Mesendoderm (in vitro differentiated cells): ENCODE measurements around the gene ZNF304.

Experiments
- DNase-seq: peaks from one replicate; pipeline ENCODE4 v3.0.0; 2013
- H2AK5ac ChIP-seq: 2 replicates; pipeline ENCODE4 v1.6.1; 2013; ENCODE audit warnings: low read length, inconsistent platforms
- H2BK120ac ChIP-seq: 2 replicates; pipeline ENCODE4 v1.6.1; 2013; ENCODE audit warnings: low read depth, mild to moderate bottlenecking, low read length, moderate library complexity, mixed read lengths
- H2BK15ac ChIP-seq: replicated peaks from 2 replicates; pipeline ENCODE4 v1.6.1; 2013; ENCODE audit warnings: low read depth, mild to moderate bottlenecking, moderate library complexity
- H2BK5ac ChIP-seq: 2 replicates; pipeline ENCODE4 v1.6.1; 2013; ENCODE audit warnings: low read length, inconsistent platforms
- H3K18ac ChIP-seq: 2 replicates; pipeline ENCODE4 v1.6.1; 2013; ENCODE audit warnings: mild to moderate bottlenecking, low read length, mixed read lengths
- H3K23ac ChIP-seq: one replicate; pipeline ENCODE4 v1.6.1; 2013; ENCODE audit warnings: low read length
- H3K27ac ChIP-seq: 2 replicates; pipeline ENCODE4 v1.5.1; 2013; ENCODE audit warnings: low read depth, mild to moderate bottlenecking, inconsistent platforms, low read length, moderate library complexity
- H3K27me3 ChIP-seq: 2 replicates; pipeline ENCODE4 v1.6.1; 2013; ENCODE audit warnings: low read length, control low read depth, mild to moderate bottlenecking, inconsistent platforms; ENCODE audit not compliant: insufficient read depth, poor library complexity
- H3K36me3 ChIP-seq: 2 replicates; pipeline ENCODE4 v1.6.1; 2013; ENCODE audit warnings: low read length, inconsistent platforms; ENCODE audit not compliant: control insufficient read depth, insufficient read depth
- H3K4ac ChIP-seq: one replicate; pipeline ENCODE4 v1.6.1; 2013; ENCODE audit warnings: low read depth, mild to moderate bottlenecking, low read length, moderate library complexity
- H3K4me1 ChIP-seq: 2 replicates; pipeline ENCODE4 v1.6.1; 2013; ENCODE audit warnings: low read depth, low read length, inconsistent platforms; ENCODE audit not compliant: control insufficient read depth
- H3K4me2 ChIP-seq: 2 replicates; pipeline ENCODE4 v1.6.1; 2013; ENCODE audit warnings: low read length
- H3K4me3 ChIP-seq: 2 replicates; pipeline ENCODE4 v1.5.1; 2013; ENCODE audit warnings: mild to moderate bottlenecking, low read length
- H3K56ac ChIP-seq: one replicate; pipeline ENCODE4 v1.6.1; 2013; ENCODE audit warnings: low read length
- H3K79me1 ChIP-seq: 2 replicates; pipeline ENCODE4 v1.6.1; 2013; ENCODE audit warnings: low read length, inconsistent platforms
- H3K79me2 ChIP-seq: 2 replicates; pipeline ENCODE4 v1.6.1; 2013; ENCODE audit warnings: mild to moderate bottlenecking, low read length; ENCODE audit not compliant: control insufficient read depth, insufficient read depth
- H3K9ac ChIP-seq: 2 replicates; pipeline ENCODE4 v1.6.1; 2013; ENCODE audit warnings: low read length, inconsistent platforms
- H4K5ac ChIP-seq: one replicate; pipeline ENCODE4 v1.6.1; 2013; ENCODE audit warnings: low read length
- H4K8ac ChIP-seq: one replicate; pipeline ENCODE4 v1.6.1; 2013; ENCODE audit warnings: low read depth, mild to moderate bottlenecking, control low read depth, low read length, moderate library complexity
- WGBS: extraction: QIAGEN DNeasy Blood & Tissue Kit; methylation state at CpG from one replicate; pipeline ENCODE4 v1.1.7; 2013; ENCODE audit warnings: low lambda C conversion rate, missing lambda C conversion rate; ENCODE audit not compliant: insufficient coverage; ENCODE audit errors: extremely low coverage; 5-methylcytosine and 5-hydroxymethylcytosine counted together

ZNF304 gene

GRCh38 chr19:57342582-57342981 lies 8.5 kb upstream of the ZNF304 start:
- Histone ChIP-seq H3K27ac (no peak overlapping the region), H4K8ac (no peak overlapping the region), H3K4me2 (no peak overlapping the region), H4K5ac (no peak overlapping the region), H2AK5ac (no peak overlapping the region), H3K4me1 (no peaks in the 10 kb centered on the region), H3K23ac (no peak overlapping the region), H3K79me1 (no peaks in the 10 kb centered on the region), H3K27me3 (no peaks in the 10 kb centered on the region), H3K79me2 (no peaks in the 10 kb centered on the region), H3K36me3 (no peaks in the 10 kb centered on the region), H2BK5ac (no peak overlapping the region), H3K4me3 (no peak overlapping the region), H3K4ac (no peak overlapping the region), H3K9ac (no peak overlapping the region), H2BK120ac (no peak overlapping the region), H3K56ac (no peak overlapping the region), H2BK15ac (no peak overlapping the region), H3K18ac (no peak overlapping the region)
- no peak for DNase-seq
- no CpG with 5 or more reads among the region's 6 CpGs for WGBS

GRCh38 chr19:57348136-57348535 lies 2.9 kb upstream of the ZNF304 start:
- H3K4ac ChIP-seq: no peak overlapping the region
- no CpG with 5 or more reads among the region's 3 CpGs for WGBS
- DNase-seq: no peak

GRCh38 chr19:57351867-57352266 lies 796 bp downstream of the ZNF304 start:
- Histone ChIP-seq H3K4ac (no peak overlapping the region), H3K4me3 (peak overlapping the region; percentile 94), H3K23ac (no peak overlapping the region), H4K5ac (no peak overlapping the region), H3K4me2 (peak overlapping the region; percentile 54), H4K8ac (no peak overlapping the region), H2AK5ac (no peak overlapping the region), H3K9ac (peak overlapping the region; percentile 93), H3K27ac (no peak overlapping the region), H3K36me3 (peaks cover 8% of the 10 kb centered on the region), H3K79me2 (peaks cover 24% of the 10 kb centered on the region), H2BK5ac (no peak overlapping the region), H2BK15ac (no peak overlapping the region), H2BK120ac (no peak overlapping the region), H3K18ac (no peak overlapping the region), H3K56ac (peak overlapping the region; percentile 95), H3K4me1 (peaks cover 5% of the 10 kb centered on the region), H3K27me3 (no peaks in the 10 kb centered on the region), H3K79me1 (peaks cover 22% of the 10 kb centered on the region)
- no CpG with 5 or more reads among the region's 7 CpGs for WGBS
- peak; percentile 14 for DNase-seq

More at GRCh38 chr19:57348136-57348535, 2.9 kb upstream of the ZNF304 start:
- Histone ChIP-seq H2BK15ac (no peak overlapping the region), H3K23ac (no peak overlapping the region), H4K8ac (no peak overlapping the region), H3K79me1 (peaks cover 18% of the 10 kb centered on the region), H3K56ac (no peak overlapping the region), H2BK120ac (no peak overlapping the region), H3K4me2 (no peak overlapping the region), H2AK5ac (no peak overlapping the region), H4K5ac (no peak overlapping the region), H3K18ac (no peak overlapping the region), H3K79me2 (peaks cover 19% of the 10 kb centered on the region), H2BK5ac (no peak overlapping the region), H3K4me1 (peaks cover 5% of the 10 kb centered on the region), H3K9ac (no peak overlapping the region), H3K27ac (no peak overlapping the region), H3K4me3 (no peak overlapping the region), H3K27me3 (no peaks in the 10 kb centered on the region), H3K36me3 (no peaks in the 10 kb centered on the region)

- no peak for DNase-seq
- Histone ChIP-seq H3K27ac (no peak overlapping the region), H3K4me2 (no peak overlapping the region), H2AK5ac (no peak overlapping the region), H3K23ac (no peak overlapping the region), H3K4me3 (no peak overlapping the region), H2BK120ac (no peak overlapping the region), H3K4ac (no peak overlapping the region), H3K56ac (no peak overlapping the region), H3K79me2 (peaks cover 24% of the 10 kb centered on the region), H3K79me1 (peaks cover 24% of the 10 kb centered on the region), H3K18ac (no peak overlapping the region), H3K4me1 (peaks cover 5% of the 10 kb centered on the region), H4K8ac (no peak overlapping the region), H4K5ac (no peak overlapping the region), H3K27me3 (no peaks in the 10 kb centered on the region), H3K36me3 (peaks cover 12% of the 10 kb centered on the region), H2BK15ac (no peak overlapping the region), H3K9ac (no peak overlapping the region), H2BK5ac (no peak overlapping the region)
- no CpG with 5 or more reads among the region's 4 CpGs for WGBS
Measured at GRCh38 chr19:57355916-57356315, 4.8 kb downstream of the ZNF304 start.

GRCh38 chr19:57357406-57357805 lies 6.3 kb downstream of the ZNF304 start:
- peaks cover 13% of the 10 kb centered on the region for H3K79me1 ChIP-seq
- no peak overlapping the region for H2BK120ac ChIP-seq
- H2BK15ac ChIP-seq: no peak overlapping the region
- H3K79me2 ChIP-seq: peaks cover 12% of the 10 kb centered on the region
- H2AK5ac ChIP-seq: no peak overlapping the region
- no peak overlapping the region for H3K9ac ChIP-seq
- H4K5ac ChIP-seq: no peak overlapping the region
- no peak overlapping the region for H3K4me2 ChIP-seq
- H3K27ac ChIP-seq: no peak overlapping the region
- H3K36me3 ChIP-seq: peaks cover 12% of the 10 kb centered on the region
- H3K4ac ChIP-seq: no peak overlapping the region
- no peak overlapping the region for H2BK5ac ChIP-seq
- H3K18ac ChIP-seq: no peak overlapping the region
- H3K56ac ChIP-seq: no peak overlapping the region
- no peaks in the 10 kb centered on the region for H3K27me3 ChIP-seq
- H4K8ac ChIP-seq: no peak overlapping the region
- peaks cover under 1% of the 10 kb centered on the region for H3K4me1 ChIP-seq
- H3K23ac ChIP-seq: no peak overlapping the region
- no CpG with 5 or more reads among the region's 5 CpGs for WGBS
- H3K4me3 ChIP-seq: no peak overlapping the region
- no peak for DNase-seq

- Histone ChIP-seq H4K5ac (no peak overlapping the region), H3K79me1 (peaks cover 4% of the 10 kb centered on the region), H3K4ac (no peak overlapping the region), H3K27ac (no peak overlapping the region), H3K4me2 (no peak overlapping the region), H3K56ac (no peak overlapping the region), H4K8ac (no peak overlapping the region), H2BK120ac (no peak overlapping the region), H2AK5ac (no peak overlapping the region), H3K23ac (no peak overlapping the region), H3K79me2 (peaks cover 5% of the 10 kb centered on the region), H3K4me3 (no peak overlapping the region), H2BK5ac (no peak overlapping the region), H3K27me3 (no peaks in the 10 kb centered on the region), H3K18ac (no peak overlapping the region), H2BK15ac (no peak overlapping the region), H3K4me1 (no peaks in the 10 kb centered on the region), H3K36me3 (peaks cover 9% of the 10 kb centered on the region), H3K9ac (no peak overlapping the region)
- DNase-seq: no peak
Measured at GRCh38 chr19:57359300-57359699, 8.2 kb downstream of the ZNF304 start.
